Endothelial cell of umbilical vein (primary cell): ENCODE results near the gene GCNT1.

Experiments used
- CTCF ChIP-seq, 2 donors: IDR thresholded peaks; 1 replicate in 1 of 2; 2 replicates in 1 of 2; pipeline ENCODE4 v1.5.1; 2011; ENCODE audit warnings: low read length in 2 of 2, mild to moderate bottlenecking in 2 of 2, moderate library complexity in 2 of 2, control low read depth in 1 of 2, inconsistent platforms in 1 of 2, low read depth in 1 of 2; ENCODE audit not compliant: insufficient read depth in 1 of 2; ENCODE audit errors: extremely low read depth in 1 of 2
- EZH2 ChIP-seq: IDR thresholded peaks from 2 replicates; pipeline ENCODE4 v1.6.1; 2012; ENCODE audit warnings: borderline replicate concordance, low read depth, mild to moderate bottlenecking, moderate library complexity, low read length, inconsistent platforms; ENCODE audit not compliant: severe bottlenecking
- MYC ChIP-seq: IDR thresholded peaks from one replicate; pipeline ENCODE4 v1.6.1; 2011; ENCODE audit warnings: mild to moderate bottlenecking, low read depth, low read length

DNA sequence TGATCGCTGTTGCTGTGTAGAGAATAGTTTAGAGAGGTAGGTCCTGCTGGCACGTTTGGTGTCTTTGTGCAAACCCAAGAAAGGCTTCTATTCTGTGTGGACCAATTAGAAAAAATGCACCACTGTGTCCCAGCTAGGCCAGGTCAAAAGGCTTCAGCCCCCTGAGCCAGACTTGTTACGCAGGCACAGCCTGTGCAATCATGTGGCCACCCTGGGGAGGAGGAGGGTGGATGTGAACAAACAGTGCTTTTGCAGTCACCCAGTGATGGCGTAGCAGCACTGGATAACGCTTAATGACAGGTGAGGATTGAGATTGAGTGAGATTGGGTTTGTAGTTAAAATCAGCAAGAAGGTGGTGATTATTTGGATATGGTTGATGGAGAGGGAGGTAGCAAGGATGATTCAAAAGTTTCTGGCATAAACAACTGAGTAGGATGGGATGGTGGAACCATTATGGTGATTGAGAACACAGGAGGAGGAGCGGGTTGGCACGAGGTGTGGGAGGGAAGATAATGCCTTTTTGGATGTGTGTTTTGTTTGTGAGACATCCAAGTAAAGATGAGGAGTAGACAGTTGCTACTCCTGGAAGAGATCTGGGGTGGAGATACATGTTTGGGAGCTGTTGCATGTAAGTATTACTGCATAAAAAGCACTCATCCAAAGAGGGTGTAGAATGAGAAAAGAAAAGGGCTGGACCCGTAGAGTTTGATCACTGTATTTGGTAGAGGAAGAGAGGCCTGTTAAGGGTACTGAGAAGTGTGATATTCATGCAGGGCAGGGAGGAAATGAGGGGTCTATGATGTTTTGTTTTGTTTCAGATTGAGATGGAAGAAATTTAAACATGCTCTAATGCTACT lies 6.7 kb downstream of the GCNT1 start:
- TF ChIP-seq EZH2 (no peak), MYC (no peak), CTCF (IDR thresholded peaks at IDR 0.05; ENCODE audit: extremely low read depth in 1 of 2, insufficient read depth in 1 of 2, low read depth in 1 of 2, low read length in 2 of 2) (no peak)
